ENCODE measurements around the gene FNBP1L. TPM values are rescaled to one million over a fixed set of nuclear protein-coding genes. Genes with fewer than 3 reads are reported as not detected.
A peak's percentile ranks its signal among the peaks of the same experiment; 100 is the strongest.

FNBP1L gene
- total RNA-seq, 1 donor from 2014 or later, result 251 TPM

GRCh38 chr1:93556291-93556690 is 108.4 kb downstream of the FNBP1L start:
- H3K27ac Mint-ChIP-seq (ENCODE audit: unreplicated experiment), result peak overlapping the region; percentile 23
- no peak for DNase-seq
- H3K36me3 Mint-ChIP-seq (ENCODE audit: unreplicated experiment), result peaks cover 12% of the 10 kb centered on the region
- H3K4me1 Mint-ChIP-seq (ENCODE audit: low read depth, unreplicated experiment), result peaks cover 48% of the 10 kb centered on the region
- no peak for TF ChIP-seq CTCF (IDR thresholded peaks at IDR 0.05; ENCODE audit: partially characterized antibody, unreplicated experiment)
- peaks cover 18% of the 10 kb centered on the region for H3K27me3 Mint-ChIP-seq (ENCODE audit: unreplicated experiment)
- no peak overlapping the region for H3K4me3 Mint-ChIP-seq (ENCODE audit: unreplicated experiment)
- H3K9me3 Mint-ChIP-seq (ENCODE audit: unreplicated experiment), result peaks cover 23% of the 10 kb centered on the region

- Mint-ChIP-seq H3K4me1 (ENCODE audit: low read depth, unreplicated experiment) (peaks cover 23% of the 10 kb centered on the region), H3K4me3 (ENCODE audit: unreplicated experiment) (no peak overlapping the region), H3K27me3 (ENCODE audit: unreplicated experiment) (peaks cover 9% of the 10 kb centered on the region), H3K36me3 (ENCODE audit: unreplicated experiment) (peaks cover 12% of the 10 kb centered on the region), H3K9me3 (ENCODE audit: unreplicated experiment) (peaks cover 6% of the 10 kb centered on the region), H3K27ac (ENCODE audit: unreplicated experiment) (peak overlapping the region; percentile 7)
- no peak for TF ChIP-seq CTCF (IDR thresholded peaks at IDR 0.05; ENCODE audit: partially characterized antibody, unreplicated experiment)
- DNase-seq, result no peak
Observed at GRCh38 chr1:93559045-93559444, 111.1 kb downstream of the FNBP1L start.

- H3K4me1 Mint-ChIP-seq (ENCODE audit: low read depth, unreplicated experiment), result peaks cover 16% of the 10 kb centered on the region
- peaks cover 12% of the 10 kb centered on the region for H3K36me3 Mint-ChIP-seq (ENCODE audit: unreplicated experiment)
- H3K27ac Mint-ChIP-seq (ENCODE audit: unreplicated experiment), result peak overlapping the region; percentile 7
- no peak for DNase-seq
- H3K9me3 Mint-ChIP-seq (ENCODE audit: unreplicated experiment), result peaks cover 6% of the 10 kb centered on the region
- peaks cover 11% of the 10 kb centered on the region for H3K27me3 Mint-ChIP-seq (ENCODE audit: unreplicated experiment)
- no peak for TF ChIP-seq CTCF (IDR thresholded peaks at IDR 0.05; ENCODE audit: partially characterized antibody, unreplicated experiment)
- no peak overlapping the region for H3K4me3 Mint-ChIP-seq (ENCODE audit: unreplicated experiment)
Observed at GRCh38 chr1:93559695-93560094, 111.8 kb downstream of the FNBP1L start.

- H3K4me1 Mint-ChIP-seq (ENCODE audit: low read depth, unreplicated experiment), result peaks cover 5% of the 10 kb centered on the region
- peaks cover 8% of the 10 kb centered on the region for H3K27me3 Mint-ChIP-seq (ENCODE audit: unreplicated experiment)
- H3K27ac Mint-ChIP-seq (ENCODE audit: unreplicated experiment), result no peak overlapping the region
- H3K9me3 Mint-ChIP-seq (ENCODE audit: unreplicated experiment), result peaks cover 5% of the 10 kb centered on the region
- no peak for DNase-seq
- no peak for TF ChIP-seq CTCF (IDR thresholded peaks at IDR 0.05; ENCODE audit: partially characterized antibody, unreplicated experiment)
- peaks cover 4% of the 10 kb centered on the region for H3K36me3 Mint-ChIP-seq (ENCODE audit: unreplicated experiment)
- no peak overlapping the region for H3K4me3 Mint-ChIP-seq (ENCODE audit: unreplicated experiment)
Observed at GRCh38 chr1:93565496-93566206, 117.7 kb downstream of the FNBP1L start.

GRCh38 chr1:93566227-93566626 is 118.3 kb downstream of the FNBP1L start:
- Mint-ChIP-seq H3K27me3 (ENCODE audit: unreplicated experiment) (peaks cover 8% of the 10 kb centered on the region), H3K9me3 (ENCODE audit: unreplicated experiment) (peaks cover 5% of the 10 kb centered on the region), H3K27ac (ENCODE audit: unreplicated experiment) (peak overlapping the region; percentile 59), H3K4me3 (ENCODE audit: unreplicated experiment) (peak overlapping the region; percentile 22), H3K4me1 (ENCODE audit: low read depth, unreplicated experiment) (peaks cover 5% of the 10 kb centered on the region), H3K36me3 (ENCODE audit: unreplicated experiment) (peaks cover 4% of the 10 kb centered on the region)
- no peak for TF ChIP-seq CTCF (IDR thresholded peaks at IDR 0.05; ENCODE audit: partially characterized antibody, unreplicated experiment)
- no peak for DNase-seq

Data from glutamatergic neuron (in vitro differentiated cells).